ENCODE measurements around the gene MBNL3.

- TF ChIP-seq CTCF (IDR thresholded peaks at IDR 0.05; ENCODE audit: low read length) (no peak), EZH2 (optimal IDR thresholded peaks at IDR 0.05; ENCODE audit: low read depth, low read length) (no peak), EZH2phosphoT487 (IDR thresholded peaks at IDR 0.05; ENCODE audit: low read length) (no peak)
Measured at GRCh38 chrX:132474544-132475248, 14.1 kb downstream of the MBNL3 start.

All from MM.1S (cell line).